LNCaP clone FGC (cell line): ENCODE measurements around the gene TP53RK.
A peak's percentile ranks its signal among the peaks of the same experiment; 100 is the strongest.

ENCODE experiments used
- DNase-seq: peaks from one replicate; pipeline ENCODE4 v3.0.0-alpha.2; 2011; ENCODE audit warnings: low read depth
- H3K4me3 ChIP-seq: 2 replicates; pipeline ENCODE4 v1.5.1; 2011; ENCODE audit warnings: mild to moderate bottlenecking, low read depth, low read length, control low read depth
- TF ChIP-seq, protein P1 (sequence below): IDR thresholded peaks from 2 replicates; pipeline ENCODE4 v1.5.1; 2012; ENCODE audit warnings: mild to moderate bottlenecking; ENCODE audit not compliant: control insufficient read depth, insufficient read depth; ENCODE audit errors: extremely low read depth

The TP53RK gene

DNA sequence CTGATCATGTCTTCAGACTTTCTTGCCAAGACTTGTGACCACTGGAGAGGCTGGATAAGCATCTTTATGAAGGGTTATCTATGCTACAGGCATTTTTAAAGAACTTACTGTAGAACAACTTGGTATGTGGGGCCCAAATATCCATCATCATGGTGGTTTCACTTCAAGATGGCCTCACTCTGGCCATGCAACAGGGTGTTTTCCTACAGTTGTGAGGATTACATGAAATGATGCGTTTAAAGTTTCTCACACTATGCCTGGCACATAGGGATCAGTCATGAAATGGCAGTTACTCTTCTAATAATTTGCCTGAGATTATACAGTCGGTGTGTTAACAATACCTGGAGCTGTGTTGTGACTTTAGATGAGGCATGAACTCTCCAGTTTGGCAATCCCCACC lies 33.2 kb upstream of the TP53RK start:
- no peak overlapping the region for H3K4me3 ChIP-seq
- no peak for DNase-seq
- TF ChIP-seq, protein P1, sequence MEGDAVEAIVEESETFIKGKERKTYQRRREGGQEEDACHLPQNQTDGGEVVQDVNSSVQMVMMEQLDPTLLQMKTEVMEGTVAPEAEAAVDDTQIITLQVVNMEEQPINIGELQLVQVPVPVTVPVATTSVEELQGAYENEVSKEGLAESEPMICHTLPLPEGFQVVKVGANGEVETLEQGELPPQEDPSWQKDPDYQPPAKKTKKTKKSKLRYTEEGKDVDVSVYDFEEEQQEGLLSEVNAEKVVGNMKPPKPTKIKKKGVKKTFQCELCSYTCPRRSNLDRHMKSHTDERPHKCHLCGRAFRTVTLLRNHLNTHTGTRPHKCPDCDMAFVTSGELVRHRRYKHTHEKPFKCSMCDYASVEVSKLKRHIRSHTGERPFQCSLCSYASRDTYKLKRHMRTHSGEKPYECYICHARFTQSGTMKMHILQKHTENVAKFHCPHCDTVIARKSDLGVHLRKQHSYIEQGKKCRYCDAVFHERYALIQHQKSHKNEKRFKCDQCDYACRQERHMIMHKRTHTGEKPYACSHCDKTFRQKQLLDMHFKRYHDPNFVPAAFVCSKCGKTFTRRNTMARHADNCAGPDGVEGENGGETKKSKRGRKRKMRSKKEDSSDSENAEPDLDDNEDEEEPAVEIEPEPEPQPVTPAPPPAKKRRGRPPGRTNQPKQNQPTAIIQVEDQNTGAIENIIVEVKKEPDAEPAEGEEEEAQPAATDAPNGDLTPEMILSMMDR: no peak

DNA sequence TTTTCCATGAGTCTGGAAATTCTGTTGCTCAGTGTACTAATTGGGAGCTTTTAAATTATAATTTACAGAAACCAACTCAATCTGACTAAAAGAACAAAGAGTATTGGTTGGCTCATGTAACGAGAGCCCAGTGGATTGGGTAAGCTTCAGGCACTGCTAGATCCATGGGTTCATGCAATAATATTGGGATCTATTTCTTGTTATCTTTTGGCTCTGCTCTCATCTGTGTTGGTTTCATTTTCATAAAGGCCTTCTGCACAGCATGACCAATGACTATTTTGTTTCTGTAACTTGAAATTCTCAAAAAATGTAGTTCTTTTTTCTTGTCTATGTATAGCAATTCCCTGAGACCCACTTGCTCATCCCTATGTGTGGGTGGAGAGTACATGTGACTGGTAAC lies 32.2 kb upstream of the TP53RK start:
- H3K4me3 ChIP-seq: no peak overlapping the region
- TF ChIP-seq, protein P1: no peak
- DNase-seq: no peak

- H3K4me3 ChIP-seq: no peak overlapping the region
- no peak for DNase-seq
- TF ChIP-seq, protein P1: no peak
Observed at GRCh38 chr20:46720776-46721425, 31.7 kb upstream of the TP53RK start.

DNA sequence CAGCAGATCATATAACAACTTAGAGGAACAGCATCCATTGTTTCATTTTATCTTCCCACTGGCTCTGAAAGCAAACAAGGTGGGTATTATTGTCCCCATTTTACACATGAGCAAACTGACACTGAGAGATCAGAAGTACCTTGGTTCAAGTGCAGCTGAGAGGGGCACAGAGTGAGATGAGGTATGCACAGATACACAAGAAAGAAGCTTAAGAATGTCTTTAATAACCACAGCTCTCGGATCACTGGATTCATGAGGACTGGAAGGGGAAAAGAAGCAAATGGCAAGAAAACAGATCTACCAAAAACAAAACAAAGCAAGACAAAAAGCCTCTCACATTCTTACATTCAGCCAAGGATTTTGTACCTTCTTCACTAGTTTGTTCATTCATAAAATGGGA lies 30.8 kb upstream of the TP53RK start:
- no peak for DNase-seq
- no peak overlapping the region for H3K4me3 ChIP-seq
- TF ChIP-seq, protein P1: no peak

DNA sequence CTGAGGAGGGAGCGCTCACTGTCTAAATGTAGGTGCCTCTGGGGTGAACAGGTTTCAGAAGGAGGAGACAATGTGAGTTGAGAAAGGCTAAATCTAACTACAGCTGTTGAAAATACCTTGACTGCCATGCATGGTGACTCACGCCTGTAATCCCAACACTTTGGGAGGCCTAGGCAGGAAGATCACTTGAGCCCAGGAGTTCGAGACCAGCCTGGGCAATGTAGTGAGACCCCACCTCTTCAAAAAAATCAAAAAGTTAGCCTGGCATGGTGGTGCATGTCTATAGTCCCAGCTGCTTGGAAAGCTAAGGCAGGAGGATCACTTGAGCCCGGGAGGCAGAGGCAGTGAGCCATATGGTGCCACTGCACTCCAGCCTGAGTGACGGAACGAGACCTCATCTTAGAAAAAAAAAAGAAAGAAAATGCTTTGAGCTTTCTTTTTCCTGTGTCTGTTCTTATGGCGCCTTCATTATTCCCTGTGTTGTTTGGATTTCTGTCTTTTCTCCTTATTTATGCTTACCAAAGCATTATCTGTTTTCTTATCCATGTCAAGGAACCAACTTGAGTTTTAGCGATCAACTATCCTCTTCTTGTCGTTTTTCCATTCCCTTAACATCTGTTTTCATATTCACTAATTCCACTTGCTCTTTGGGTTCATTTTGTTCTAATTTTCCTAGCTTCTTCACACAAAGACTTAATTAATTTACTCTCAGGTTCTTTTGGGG lies 28.7 kb upstream of the TP53RK start:
- TF ChIP-seq, protein P1: no peak
- H3K4me3 ChIP-seq: no peak overlapping the region
- no peak for DNase-seq

GRCh38 chr20:46715292-46715756 lies 26.1 kb upstream of the TP53RK start:
- peak; percentile 95 for DNase-seq
- TF ChIP-seq, protein P1: peak; percentile 28; the same call in 1 of the 2 replicates
- H3K4me3 ChIP-seq: no peak overlapping the region
